NCI-H446 treated with DMSO at 0.1 percent for 48 hours (cell line): Measurements from ENCODE around the gene MAD1L1.
"Not testable (repeated sequence)": the region's sequence is repeated elsewhere in the genome, so short reads cannot be mapped to it uniquely, and the experiment has no call there.

Source experiments
- DNase-seq: peaks from one replicate; lab custom pipeline; 2025; lab: John Stamatoyannopoulos, UW

Gene MAD1L1

GRCh38 chr7:1941464-1942242 is 291.1 kb downstream of the MAD1L1 start:
- no peak for DNase-seq

DNA sequence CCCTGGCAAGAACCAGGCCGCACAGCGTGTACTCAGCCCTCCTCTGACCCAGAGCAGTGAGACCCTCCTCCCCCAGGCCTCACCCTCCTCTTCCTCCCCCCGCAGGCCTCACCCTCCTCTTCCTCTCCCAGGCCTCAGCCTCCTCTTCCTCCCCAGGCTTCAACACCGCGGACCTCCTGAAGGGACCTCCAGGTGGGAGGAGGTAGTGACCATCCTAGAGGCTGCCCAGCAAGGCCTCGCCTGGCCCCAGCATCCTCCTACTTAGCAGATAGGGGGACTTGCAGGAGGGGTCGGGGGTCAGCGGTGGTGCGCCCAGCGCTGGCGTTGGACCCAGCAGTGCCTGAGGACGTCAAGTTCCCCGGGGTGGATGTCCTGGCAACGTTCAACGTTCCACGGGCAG is 291.9 kb downstream of the MAD1L1 start:
- DNase-seq = no peak

DNA sequence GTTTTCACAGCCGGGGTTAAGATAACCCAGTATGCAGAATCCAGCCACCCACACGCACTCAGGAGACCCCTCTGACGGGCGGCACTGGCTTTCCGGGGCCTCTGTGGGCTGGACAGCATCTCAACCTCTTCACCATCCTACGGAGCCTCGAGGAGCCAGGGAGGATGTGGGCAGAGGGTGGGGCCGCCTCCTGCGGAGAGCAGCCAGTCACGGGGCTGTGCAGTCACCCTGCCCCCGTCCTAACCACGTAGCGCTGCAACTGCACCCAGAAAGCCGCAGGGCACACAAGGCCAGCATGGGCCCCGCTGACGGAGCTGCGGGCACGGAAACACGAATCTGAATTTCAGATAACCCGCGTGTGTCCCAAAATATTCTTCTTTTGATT is 292.4 kb downstream of the MAD1L1 start:
- DNase-seq = no peak

DNA sequence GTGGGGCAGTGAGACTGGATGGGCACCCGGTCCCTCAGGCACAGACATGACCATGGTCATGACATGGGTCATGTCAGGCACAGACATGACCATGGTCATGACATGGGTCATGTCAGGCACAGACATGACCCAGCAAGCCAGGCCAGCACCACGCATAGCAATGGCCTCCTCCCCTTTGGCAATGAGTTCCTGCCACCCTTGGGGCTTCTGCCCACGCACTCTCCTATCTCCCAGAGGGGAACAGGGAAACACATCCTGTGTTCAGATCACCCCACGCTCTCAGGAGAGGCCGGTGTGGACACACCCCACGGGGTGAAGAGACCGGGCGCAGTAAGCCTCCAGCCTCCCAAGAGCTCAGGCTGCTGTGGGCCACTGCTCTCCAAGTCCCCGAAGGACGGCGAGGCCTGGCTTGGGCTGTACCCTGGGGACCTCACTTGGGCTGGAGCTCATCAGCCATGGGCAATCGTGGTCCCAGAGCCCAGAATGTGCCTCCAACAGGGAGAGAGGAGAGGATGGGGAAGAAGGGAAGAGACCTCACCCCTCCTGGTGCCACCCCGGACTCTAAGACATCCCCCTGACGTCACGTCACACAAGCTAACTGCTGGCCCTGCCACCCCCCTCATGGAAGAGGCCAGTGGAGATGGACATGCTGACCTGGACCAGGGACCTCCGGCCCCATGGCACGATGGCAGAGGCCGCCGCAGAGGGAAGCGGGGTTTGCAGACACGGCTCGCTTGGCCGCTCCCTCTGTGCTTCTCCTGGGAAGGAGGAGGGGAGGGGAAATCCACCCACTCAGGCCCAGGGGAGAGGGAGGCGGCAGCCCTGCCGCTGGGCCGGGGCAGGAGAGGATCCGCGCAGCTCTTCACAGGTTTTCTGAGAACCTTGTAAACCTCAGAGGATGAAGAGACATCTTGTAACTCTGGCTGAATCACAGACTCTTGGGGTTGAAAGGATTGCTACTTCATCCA is 293.0 kb downstream of the MAD1L1 start:
- no peak for DNase-seq

- no peak for DNase-seq
These were observed 293.8 kb downstream of the MAD1L1 start for GRCh38 chr7:1938788-1939433.

GRCh38 chr7:1937252-1937605 is 295.5 kb downstream of the MAD1L1 start:
- no peak for DNase-seq

GRCh38 chr7:1936531-1937251 is 296.1 kb downstream of the MAD1L1 start:
- no peak for DNase-seq

- no peak for DNase-seq
These were observed 296.8 kb downstream of the MAD1L1 start for GRCh38 chr7:1936006-1936310.

DNA sequence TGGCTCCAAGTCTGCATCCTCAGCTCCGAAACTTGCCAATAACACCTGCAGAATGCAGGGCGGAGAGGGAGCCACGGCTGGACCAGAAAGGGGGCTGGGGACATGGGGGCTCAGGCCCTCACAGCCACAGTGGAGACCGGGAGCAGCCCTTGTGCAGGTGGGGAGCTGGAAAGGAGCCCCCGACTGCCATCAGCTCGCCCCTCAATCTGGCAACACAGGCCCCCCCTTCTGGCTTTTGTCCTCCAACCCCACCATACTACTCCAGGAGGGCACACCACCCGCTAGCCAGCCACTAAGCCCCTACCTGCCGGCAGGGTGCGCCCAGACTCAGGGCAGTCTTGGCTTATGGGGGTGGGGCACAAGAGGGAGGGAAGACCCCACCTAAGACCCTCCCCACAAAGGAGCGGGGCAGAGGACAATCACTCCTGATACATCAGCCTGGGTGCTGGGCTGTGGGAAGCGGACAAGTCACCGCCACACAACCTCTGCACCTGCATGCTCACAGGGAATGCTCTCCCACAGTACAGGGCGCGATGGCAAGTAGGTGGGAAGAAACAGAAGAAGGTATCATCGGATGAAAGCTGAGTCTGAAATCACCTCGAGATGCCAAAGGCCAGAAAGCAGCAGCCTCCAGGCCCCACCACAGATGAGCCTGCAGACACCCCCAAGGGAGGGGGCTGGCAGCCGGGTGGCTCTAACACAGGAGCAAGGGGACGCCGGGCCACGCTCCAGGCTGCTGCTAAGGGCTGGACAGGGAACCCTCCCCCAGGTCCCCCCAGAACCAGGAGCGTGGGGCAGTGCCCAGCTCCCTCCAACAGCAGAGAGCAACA is 297.4 kb downstream of the MAD1L1 start:
- DNase-seq = no peak

DNA sequence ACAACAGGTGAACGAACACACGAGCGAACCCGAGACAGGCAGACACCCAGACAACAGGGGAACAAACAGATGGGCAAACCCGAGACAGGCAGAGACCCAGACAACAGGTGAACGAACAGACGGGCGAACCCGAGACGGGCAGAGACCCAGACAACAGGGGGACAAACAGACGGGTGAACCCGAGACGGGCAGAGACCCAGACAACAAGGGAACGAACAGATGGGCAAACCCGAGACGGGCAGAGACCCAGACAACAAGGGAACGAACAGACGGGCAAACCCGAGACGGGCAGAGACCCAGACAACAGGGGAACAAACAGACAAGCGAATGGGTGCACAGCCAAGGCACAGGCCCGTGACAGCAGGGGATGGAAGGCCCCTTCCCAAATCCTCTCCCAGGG is 298.0 kb downstream of the MAD1L1 start:
- no peak for DNase-seq

- DNase-seq = no peak
These were observed 298.7 kb downstream of the MAD1L1 start for GRCh38 chr7:1934017-1934416.

DNA sequence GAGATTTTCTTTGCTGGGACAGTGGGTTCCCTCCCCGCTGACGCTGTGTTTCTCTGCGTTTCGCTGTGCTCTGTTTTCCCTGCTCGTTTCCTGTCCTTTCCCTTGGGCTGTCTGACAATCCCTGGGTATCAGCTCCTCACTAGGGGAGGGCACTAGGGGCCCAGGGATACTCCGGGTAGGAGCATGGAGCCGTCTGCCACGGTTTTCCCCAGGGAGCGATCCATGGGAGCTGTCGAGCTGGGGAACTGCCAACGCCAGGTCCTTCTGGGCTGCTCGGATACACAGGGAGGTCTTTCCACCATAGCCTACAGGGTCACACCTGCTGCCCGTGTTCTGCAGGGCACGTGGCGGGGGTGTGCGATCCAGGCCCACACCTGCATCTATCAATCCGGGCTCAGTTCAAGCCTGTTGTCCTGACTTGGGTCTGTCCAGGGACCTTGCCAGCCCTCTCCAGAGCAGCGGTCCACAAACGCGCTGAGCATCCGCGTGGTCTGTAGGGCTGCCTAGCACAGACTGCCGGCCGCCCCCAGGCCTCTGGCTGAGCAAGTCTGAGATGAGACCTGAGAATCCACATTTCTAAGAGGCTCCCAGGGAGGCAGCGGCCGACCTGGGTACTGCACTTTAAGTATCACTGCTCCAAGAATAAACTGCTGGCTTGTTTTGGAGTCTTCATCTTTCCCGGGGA is 299.5 kb downstream of the MAD1L1 start:
- no peak for DNase-seq

DNA sequence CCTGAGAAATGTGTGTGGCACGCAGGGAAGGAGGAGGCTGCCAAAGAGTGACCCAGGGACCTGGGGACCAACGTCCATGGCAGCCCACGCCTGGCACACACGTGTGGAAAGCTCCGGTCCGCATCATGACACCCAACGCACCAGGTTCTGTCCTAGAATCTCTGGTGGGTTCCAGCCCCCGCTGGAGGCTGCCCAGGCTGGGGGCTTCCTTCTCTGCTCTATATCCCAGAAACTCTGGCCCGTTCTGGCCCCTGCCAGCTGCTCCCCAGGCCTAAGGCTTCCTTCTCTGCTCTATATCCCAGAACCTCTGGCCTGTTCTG is 300.8 kb downstream of the MAD1L1 start:
- DNase-seq = no peak

DNA sequence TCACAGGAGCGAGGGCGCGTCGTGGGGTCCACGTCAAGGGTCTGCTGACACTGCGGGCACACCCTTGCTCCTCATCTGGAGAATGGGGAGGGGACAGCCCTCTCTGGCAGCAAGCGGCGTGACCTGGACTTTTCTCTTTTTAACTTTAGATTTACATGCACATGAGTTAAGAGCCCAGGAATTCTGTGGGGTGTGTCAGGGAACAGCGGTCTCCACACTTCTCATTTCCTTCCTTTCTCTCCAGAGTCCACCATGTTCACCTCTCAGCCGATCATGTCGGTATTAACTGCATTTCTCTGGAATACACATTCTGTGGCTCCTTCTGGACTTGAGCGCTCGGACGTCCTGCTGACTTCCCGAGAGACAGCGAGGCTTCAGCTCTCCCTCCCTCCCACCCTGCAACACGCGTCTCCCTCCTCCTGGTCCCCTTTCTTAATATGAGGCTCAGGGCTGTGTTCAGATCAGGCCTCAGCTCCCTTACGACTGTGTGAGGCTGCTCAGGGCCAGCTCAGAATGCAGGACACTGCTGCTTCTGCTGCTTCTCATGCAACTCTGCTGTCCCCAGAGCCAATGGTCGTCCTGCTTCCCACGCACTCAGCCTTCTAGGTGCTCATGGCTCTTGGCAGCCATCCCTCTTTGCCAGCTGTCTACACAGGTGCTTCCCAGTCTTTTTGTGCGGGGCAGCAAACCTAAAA is 301.3 kb downstream of the MAD1L1 start:
- no peak for DNase-seq

DNA sequence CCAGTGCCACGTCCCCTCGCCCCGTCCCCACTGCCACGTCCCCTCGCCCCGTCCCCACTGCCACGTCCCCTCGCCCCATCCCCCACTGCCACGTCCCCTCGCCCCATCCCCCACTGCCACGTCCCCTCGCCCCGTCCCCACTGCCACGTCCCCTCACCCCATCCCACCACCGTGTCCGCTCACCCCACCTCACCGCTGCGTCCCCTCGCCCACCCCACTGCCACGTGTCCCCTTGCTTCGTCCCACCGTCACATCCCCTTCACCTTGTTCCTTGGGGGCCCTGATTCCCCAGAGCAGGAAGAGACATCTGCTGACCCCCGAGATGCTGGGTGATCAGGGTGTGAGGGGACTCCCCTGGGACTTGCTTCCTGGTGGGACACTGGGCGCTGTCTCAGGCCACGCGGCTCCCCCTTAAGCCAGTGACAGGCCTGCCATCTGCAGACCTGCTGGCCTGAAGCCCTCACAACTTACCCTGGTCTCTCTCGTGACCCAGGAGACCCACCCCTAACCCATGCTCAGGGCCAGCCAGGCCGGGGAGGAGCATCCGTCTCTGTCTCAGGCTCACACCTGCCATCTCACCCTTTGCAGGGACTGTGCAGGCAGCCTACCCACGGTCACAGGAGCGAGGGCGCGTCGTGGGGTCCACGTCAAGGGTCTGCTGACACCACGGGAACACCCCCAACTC is 302.2 kb downstream of the MAD1L1 start:
- no peak for DNase-seq

GRCh38 chr7:1929349-1929925 is 303.3 kb downstream of the MAD1L1 start:
- DNase-seq = not testable (repeated sequence)

- no peak for DNase-seq
These were observed 303.9 kb downstream of the MAD1L1 start for GRCh38 chr7:1928645-1929348.

DNA sequence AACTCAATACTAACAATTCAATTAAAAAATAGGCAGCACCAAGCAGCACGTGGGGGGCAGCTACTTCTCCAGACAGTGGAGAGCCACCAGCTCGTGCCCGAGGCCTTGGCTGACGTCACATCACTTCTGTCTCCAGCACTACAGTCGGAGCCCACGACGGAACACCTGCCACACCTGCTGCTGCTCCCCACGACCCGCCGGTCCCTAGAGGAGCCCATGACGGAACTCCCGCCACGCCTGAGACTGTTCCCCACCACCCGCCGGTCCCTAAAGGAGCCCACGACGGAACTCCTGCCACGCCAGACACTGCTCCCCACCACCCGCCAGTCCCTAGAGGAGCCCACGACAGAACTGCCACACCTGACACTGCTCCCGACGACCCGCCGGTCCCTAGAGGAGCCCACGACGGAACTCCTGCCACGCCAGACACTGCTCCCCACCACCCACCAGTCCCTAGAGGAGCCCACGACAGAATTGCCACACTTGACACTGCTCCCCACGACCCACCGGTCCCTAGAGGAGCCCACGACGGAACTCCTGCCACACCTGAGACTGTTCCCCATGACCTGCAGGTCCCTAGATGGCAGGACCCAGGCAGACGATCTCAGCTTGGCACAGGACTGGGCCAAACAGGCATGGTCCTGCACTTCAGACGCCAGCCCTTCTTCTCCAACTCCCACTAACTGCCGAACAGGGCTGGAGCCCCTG is 304.7 kb downstream of the MAD1L1 start:
- no peak for DNase-seq
